ENCODE results near the gene RDH5.

GRCh38 chr12:55697686-55698085, 22.5 kb upstream of the RDH5 start:
- TF ChIP-seq CTCF (conservative IDR thresholded peaks at IDR 0.05; ENCODE audit: low read length) (no peak), EZH2phosphoT487 (IDR thresholded peaks at IDR 0.05; ENCODE audit: borderline replicate concordance) (no peak)

Data from Loucy (cell line).